Stomach (tissue), 9 donors: ENCODE measurements around the gene ANTXR1. TPM values are rescaled to one million over a fixed set of nuclear protein-coding genes. Genes with fewer than 3 reads are reported as not detected.

Source experiments
- DNase-seq, 2 donors: peaks; one replicate each; pipeline versions ENCODE4 v3.0.0 to v3.0.0-alpha.2; 2013 to 2019
- H3K27ac ChIP-seq, 5 donors: fragments of 200-600 bp in 4 of 5; sonication (generic) in 4 of 5; one replicate each; pipeline ENCODE4 v1.5.1; 2013 to 2019; ENCODE audit warnings: mild to moderate bottlenecking in 1 of 5, moderate library complexity in 1 of 5
- H3K27me3 ChIP-seq, 3 donors: fragments of 200-600 bp; sonication (generic); one replicate each; pipeline ENCODE4 v1.5.1; 2017 to 2019; ENCODE audit warnings: mixed run types in 1 of 3
- H3K36me3 ChIP-seq, 4 donors: fragments of 200-600 bp; sonication (generic); 1 replicate in 3 of 4; 2 replicates in 1 of 4; pipeline ENCODE4 v1.5.1; 2016 to 2019
- H3K4me1 ChIP-seq, 4 donors: fragments of 200-600 bp; sonication (generic); one replicate each; pipeline ENCODE4 v1.5.1; 2016 to 2019
- H3K4me3 ChIP-seq, 4 donors: fragments of 200-600 bp; sonication (generic) in 3 of 4; one replicate each; pipeline ENCODE4 v1.5.1; 2016 to 2019; ENCODE audit warnings: mild to moderate bottlenecking in 1 of 4
- H3K9me3 ChIP-seq, 4 donors: fragments of 200-600 bp; sonication (generic); one replicate each; pipeline ENCODE4 v1.5.1; 2016 to 2019
- EP300 ChIP-seq: sonication (generic); formaldehyde crosslinking; IDR thresholded peaks from one replicate; pipeline ENCODE4 v1.6.1; 2017; ENCODE audit warnings: antibody characterized with exemption
- POLR2A ChIP-seq, 4 donors: fragments of 450-650 bp; IDR thresholded peaks; one replicate each; pipeline ENCODE4 v1.6.1; 2016; ENCODE audit warnings: antibody characterized with exemption in 4 of 4, control low read depth in 2 of 4, mild to moderate bottlenecking in 1 of 4, moderate library complexity in 1 of 4
- POLR2AphosphoS5 ChIP-seq, 3 donors: sonication (generic); formaldehyde crosslinking; IDR thresholded peaks; one replicate each; pipeline ENCODE4 v1.6.1; 2016; ENCODE audit warnings: antibody characterized with exemption in 3 of 3
- WGBS, 5 donors: extraction: QIAGEN DNeasy Blood & Tissue Kit in 3 of 5; methylation state at CpG; one replicate each; pipeline versions ENCODE4 v1.1.5 to v1.1.7; 2013 to 2018; 5-methylcytosine and 5-hydroxymethylcytosine counted together
- intact Hi-C: fragments of 100-400 bp; cut with DNase I; formaldehyde crosslinking; loops from one replicate; pipeline ENCODE4 v1.15.1; 2023; ENCODE audit warnings: low total_unique reads
- polyA plus RNA-seq, 3 donors: library from polyadenylated mRNA; stranded (reverse); fragments of 200-250 nt; gene quantifications; one replicate each; pipeline ENCODE4 v1.2.3, GENCODE V29; 2013
- total RNA-seq, 5 donors: library from RNA; depleted of rRNA; stranded (reverse); fragments of >200 nt; gene quantifications; one replicate each; pipeline versions ENCODE4 v1.1.0 to v1.2.3, GENCODE V29; 2014 to 2016
- TF ChIP-seq, protein P1 (sequence below), 7 experiments: fragments of 450-650 bp in 4 of 7; fragments of 200-600 bp in 3 of 7; sonication (generic) in 3 of 7; IDR thresholded peaks; one replicate each; pipeline ENCODE4 v1.5.1; 2016 to 2019; ENCODE audit warnings: antibody characterized with exemption in 7 of 7, control low read depth in 2 of 7, mild to moderate bottlenecking in 1 of 7
- donor health status: healthy with polysubstance abuse.
- donor health status: Bipolar disorder and iron deficiency.
- donor health status: healthy.

ANTXR1 gene
- total and polyA plus RNA-seq, 8 donors, result 5.8 to 32.5 (median 13.7) TPM

DNA sequence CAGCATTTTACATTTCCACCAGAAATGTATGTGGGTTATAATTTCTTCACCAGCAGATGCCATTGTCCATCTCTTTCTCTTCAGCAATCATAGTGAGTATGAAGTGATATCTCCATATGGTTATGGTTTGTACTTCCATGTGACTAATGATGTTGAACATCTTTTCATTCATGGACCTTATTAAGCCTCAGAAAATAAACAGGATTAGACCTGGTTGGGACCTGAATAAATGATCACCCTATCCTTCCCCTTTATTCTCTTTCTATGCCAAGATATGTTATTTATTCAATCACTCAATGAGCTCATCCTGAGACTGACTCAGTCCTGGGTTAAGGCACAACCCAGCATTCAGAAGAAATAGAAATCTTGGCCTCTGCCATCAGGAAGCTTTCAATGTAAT, 86.6 kb downstream of the ANTXR1 start:
- no peak overlapping the region for H3K4me3 ChIP-seq
- H3K27ac ChIP-seq, result peak overlapping the region in 3 of 5 donors; percentile 2 to 36 (median 9)
- H3K4me1 ChIP-seq, result peaks cover 0 to 14% (median 1%) of the 10 kb centered on the region in 4 donors
- intact Hi-C loops, result no loop called here
- TF ChIP-seq, protein P1, sequence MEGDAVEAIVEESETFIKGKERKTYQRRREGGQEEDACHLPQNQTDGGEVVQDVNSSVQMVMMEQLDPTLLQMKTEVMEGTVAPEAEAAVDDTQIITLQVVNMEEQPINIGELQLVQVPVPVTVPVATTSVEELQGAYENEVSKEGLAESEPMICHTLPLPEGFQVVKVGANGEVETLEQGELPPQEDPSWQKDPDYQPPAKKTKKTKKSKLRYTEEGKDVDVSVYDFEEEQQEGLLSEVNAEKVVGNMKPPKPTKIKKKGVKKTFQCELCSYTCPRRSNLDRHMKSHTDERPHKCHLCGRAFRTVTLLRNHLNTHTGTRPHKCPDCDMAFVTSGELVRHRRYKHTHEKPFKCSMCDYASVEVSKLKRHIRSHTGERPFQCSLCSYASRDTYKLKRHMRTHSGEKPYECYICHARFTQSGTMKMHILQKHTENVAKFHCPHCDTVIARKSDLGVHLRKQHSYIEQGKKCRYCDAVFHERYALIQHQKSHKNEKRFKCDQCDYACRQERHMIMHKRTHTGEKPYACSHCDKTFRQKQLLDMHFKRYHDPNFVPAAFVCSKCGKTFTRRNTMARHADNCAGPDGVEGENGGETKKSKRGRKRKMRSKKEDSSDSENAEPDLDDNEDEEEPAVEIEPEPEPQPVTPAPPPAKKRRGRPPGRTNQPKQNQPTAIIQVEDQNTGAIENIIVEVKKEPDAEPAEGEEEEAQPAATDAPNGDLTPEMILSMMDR (IDR thresholded peaks at IDR 0.05), result no peak
- TF ChIP-seq POLR2AphosphoS5 (IDR thresholded peaks at IDR 0.05) (no peak), EP300 (no peak), POLR2A (IDR thresholded peaks at IDR 0.05) (no peak)
- no peak for DNase-seq
- no peaks in the 10 kb centered on the region for H3K9me3 ChIP-seq
- no peaks in the 10 kb centered on the region for H3K27me3 ChIP-seq
- peaks cover 5 to 13% (median 11%) of the 10 kb centered on the region in 4 donors for H3K36me3 ChIP-seq

DNA sequence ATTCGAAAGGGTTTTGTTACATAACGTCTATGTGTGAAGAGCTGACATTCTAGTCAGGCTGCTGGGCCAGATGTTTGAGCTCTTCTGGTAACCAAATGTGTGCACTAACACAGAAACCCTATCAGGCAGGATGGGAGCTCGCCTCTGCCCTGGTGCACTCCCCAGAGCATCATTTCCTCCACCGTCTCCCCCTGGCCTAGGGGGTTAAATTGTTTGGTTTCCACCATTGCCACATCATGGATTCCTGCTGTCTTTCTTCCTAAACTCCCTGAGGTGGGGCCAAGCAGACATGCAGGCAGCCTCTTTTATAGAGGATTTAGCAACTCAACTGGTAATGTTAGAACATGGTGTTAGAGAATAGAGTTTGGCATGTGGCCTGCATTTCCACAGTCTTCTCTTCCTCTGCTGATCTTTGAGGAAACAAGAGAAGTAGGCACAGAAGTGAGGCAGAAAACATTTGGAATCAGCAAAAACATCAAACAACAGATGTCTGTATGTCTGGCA, 87.3 kb downstream of the ANTXR1 start:
- H3K4me3 ChIP-seq, result no peak overlapping the region
- TF ChIP-seq POLR2AphosphoS5 (IDR thresholded peaks at IDR 0.05) (no peak), EP300 (no peak), POLR2A (IDR thresholded peaks at IDR 0.05) (no peak)
- TF ChIP-seq, protein P1 (IDR thresholded peaks at IDR 0.05), result no peak
- WGBS, 5 donors, result 61 to 79% (median 77%) methylated on average over 4 of the region's 4 CpGs
- H3K36me3 ChIP-seq, result peaks cover 5 to 20% (median 14%) of the 10 kb centered on the region in 4 donors
- intact Hi-C loops, result no loop called here
- no peaks in the 10 kb centered on the region for H3K9me3 ChIP-seq
- no peak for DNase-seq
- H3K27me3 ChIP-seq, result no peaks in the 10 kb centered on the region
- H3K27ac ChIP-seq, result peak overlapping the region in 4 of 5 donors; percentile 2 to 36 (median 10)
- peaks cover 0 to 14% (median 1%) of the 10 kb centered on the region in 4 donors for H3K4me1 ChIP-seq

DNA sequence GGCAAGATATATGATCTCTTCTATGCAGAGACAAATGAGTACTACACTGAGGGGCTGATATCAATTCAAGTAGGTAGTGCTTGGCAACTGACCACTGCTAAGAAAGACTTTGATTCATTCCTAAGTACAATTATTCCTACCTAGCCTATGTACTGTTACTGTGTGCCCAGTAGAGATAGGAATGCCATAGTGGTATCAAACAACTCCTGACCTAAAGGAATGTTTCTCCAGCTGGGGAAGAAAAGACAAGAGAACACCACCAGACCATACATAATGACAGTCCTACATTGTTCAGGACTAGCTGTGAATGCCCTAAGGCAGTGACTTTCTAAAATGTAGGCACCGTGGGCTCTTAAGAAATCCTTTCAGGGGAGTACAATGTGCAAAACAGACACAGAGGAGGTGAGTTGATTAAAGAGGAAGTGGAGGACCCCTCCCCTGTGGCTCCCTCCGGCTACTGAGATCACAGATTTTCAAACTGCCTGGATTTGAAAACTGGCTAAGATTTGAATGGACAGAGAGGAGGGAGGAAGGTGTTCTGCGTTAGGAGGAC, 89.1 kb downstream of the ANTXR1 start:
- no peaks in the 10 kb centered on the region for H3K27me3 ChIP-seq
- H3K27ac ChIP-seq, result no peak overlapping the region
- intact Hi-C loops, result no loop called here
- WGBS, 5 donors, result 90 to 96% (median 93%) methylated on average over 3 of the region's 3 CpGs
- H3K9me3 ChIP-seq, result no peaks in the 10 kb centered on the region
- peaks cover 5 to 20% (median 14%) of the 10 kb centered on the region in 4 donors for H3K36me3 ChIP-seq
- no peak for TF ChIP-seq EP300
- TF ChIP-seq POLR2AphosphoS5 (IDR thresholded peaks at IDR 0.05), result no peak
- no peak for TF ChIP-seq POLR2A (IDR thresholded peaks at IDR 0.05)
- TF ChIP-seq, protein P1 (IDR thresholded peaks at IDR 0.05), result no peak
- H3K4me1 ChIP-seq, result peaks cover 0 to 8% (median 0%) of the 10 kb centered on the region in 4 donors
- no peak for DNase-seq
- H3K4me3 ChIP-seq, result no peak overlapping the region

DNA sequence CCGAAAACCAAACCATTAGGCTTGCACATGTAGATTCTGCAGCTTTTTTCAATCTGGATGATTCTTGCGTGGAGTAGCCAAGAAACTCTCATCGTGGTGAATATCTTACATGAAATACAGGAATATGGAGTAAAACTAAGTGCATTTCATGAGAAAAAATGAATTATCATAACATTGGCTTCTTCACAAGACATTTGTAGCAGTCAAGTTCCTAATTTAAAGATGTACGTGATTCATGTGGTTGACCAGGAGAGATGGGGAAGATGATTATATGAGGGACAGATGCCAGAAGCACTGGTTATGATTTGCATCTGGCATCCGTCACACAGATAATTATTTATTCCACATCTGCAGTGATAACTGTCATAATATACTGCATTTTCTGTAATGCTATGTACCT, 90.4 kb downstream of the ANTXR1 start:
- intact Hi-C loops, result no loop called here
- WGBS, 5 donors, result 86 to 94% (median 88%) methylated on average over 5 of the region's 5 CpGs
- peak in 1 of 2 donors; percentile 37 for DNase-seq
- H3K4me3 ChIP-seq, result no peak overlapping the region
- H3K4me1 ChIP-seq, result no peaks in the 10 kb centered on the region
- H3K9me3 ChIP-seq, result no peaks in the 10 kb centered on the region
- no peak overlapping the region for H3K27ac ChIP-seq
- TF ChIP-seq, protein P1 (IDR thresholded peaks at IDR 0.05), result no peak
- TF ChIP-seq POLR2AphosphoS5 (IDR thresholded peaks at IDR 0.05) (no peak), POLR2A (IDR thresholded peaks at IDR 0.05) (no peak), EP300 (no peak)
- no peaks in the 10 kb centered on the region for H3K27me3 ChIP-seq
- peaks cover 5 to 20% (median 14%) of the 10 kb centered on the region in 4 donors for H3K36me3 ChIP-seq
